GM10266 (cell line): ENCODE results near the gene TBXAS1.

ENCODE experiments used
- DNase-seq: peaks from one replicate; pipeline ENCODE4 v3.0.0; 2012; ENCODE audit errors: extremely low spot score
- CTCF ChIP-seq: IDR thresholded peaks from 2 replicates; pipeline ENCODE4 v1.5.1; 2012; ENCODE audit warnings: mild to moderate bottlenecking, low read depth; ENCODE audit not compliant: control insufficient read depth, insufficient read depth; ENCODE audit errors: missing control alignments

The TBXAS1 gene

GRCh38 chr7:140033036-140033435, 204.0 kb downstream of the TBXAS1 start:
- no peak for DNase-seq
- TF ChIP-seq CTCF: no peak

GRCh38 chr7:140033779-140034363, 204.8 kb downstream of the TBXAS1 start:
- DNase-seq: no peak
- no peak for TF ChIP-seq CTCF

DNA sequence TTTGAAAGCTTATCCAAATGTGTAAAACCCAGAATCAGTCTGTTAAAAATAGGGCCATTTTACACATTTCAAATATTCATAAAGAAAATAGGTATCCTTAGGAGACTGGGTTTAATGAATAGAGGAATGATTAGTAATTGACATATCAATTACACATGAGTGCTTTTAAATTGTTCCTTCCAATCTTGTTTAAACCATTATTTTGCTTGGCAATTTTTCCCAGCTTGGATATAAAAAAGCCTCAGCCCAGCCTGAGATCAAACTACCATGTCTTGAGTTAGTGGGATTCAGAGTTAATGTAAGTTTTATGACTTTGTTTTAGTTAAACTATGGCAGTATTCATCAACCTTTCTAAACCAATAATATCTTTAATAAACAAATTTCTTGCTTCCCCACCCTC, 205.4 kb downstream of the TBXAS1 start:
- DNase-seq: no peak
- TF ChIP-seq CTCF: no peak

DNA sequence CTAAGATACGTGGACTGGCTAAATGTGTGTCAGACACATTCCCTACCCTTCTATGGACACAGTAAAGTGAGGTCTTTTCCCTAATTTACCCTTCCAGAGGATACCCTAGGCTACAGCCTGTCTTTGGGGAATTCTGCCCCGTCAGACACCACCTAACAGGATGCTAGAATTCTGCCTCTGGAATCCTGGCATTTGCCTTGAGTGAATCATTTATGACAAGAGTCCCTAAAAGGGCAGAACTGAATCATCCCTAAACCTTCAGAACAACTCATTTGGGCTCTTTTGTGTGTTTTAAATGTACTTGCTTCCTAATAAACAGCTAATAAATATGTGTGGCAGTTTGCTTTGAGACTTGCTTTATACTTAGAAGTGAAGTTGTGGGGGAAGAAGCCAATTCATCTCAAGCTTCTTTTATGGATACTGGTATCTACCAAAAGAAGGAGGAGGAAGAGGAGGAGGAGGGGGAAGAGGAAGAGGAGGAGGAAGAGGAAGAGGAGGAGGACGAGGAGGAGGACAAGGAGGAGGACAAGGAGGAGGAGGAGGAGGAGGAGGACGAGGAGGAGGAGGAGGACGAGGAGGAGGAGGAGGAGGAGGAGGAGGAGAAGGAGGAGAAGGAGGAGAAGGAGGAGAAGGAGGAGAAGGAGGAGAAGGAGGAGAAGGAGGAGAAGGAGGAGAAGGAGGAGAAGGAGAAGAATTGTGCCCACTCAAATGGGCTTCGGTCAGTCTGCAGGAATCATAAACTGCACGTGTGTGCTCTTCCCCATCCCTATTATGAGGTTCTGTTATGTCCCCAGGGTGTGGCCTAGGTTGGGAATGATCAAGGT, 206.5 kb downstream of the TBXAS1 start:
- TF ChIP-seq CTCF: no peak
- DNase-seq: no peak

DNA sequence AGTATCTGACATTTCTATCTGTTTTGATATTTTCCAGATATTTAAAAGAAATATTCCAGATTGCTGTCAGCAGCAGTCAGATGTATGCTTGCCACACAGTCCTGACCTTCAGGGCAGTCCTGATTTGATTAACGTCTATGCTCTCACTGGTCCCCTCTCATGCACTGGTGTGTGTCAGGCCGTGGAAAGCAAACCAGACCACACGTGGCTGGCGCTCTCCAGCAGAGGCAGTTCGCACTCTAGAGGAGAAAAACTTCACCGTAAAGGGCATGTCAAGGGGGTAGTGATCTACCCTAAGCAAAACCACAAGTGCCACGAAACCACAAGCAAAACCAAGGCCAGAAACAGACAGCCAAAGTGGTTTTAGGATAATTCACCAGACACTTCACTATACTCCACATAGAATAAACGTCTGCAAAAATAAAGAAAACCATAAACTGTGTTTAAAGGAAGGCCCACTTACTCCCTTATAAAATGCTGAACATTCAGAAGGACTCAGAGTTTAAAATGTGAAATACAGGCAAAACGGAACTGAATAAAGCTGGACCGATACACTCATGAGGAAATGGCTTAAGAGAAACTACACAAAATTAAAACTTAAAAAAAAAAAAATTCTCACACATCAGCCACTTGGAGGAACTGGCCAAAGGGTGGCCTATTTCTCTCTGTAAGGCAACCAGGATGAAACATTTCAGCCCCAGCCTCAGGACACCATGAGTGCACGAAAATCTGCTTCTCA, 207.3 kb downstream of the TBXAS1 start:
- DNase-seq: no peak
- no peak for TF ChIP-seq CTCF

DNA sequence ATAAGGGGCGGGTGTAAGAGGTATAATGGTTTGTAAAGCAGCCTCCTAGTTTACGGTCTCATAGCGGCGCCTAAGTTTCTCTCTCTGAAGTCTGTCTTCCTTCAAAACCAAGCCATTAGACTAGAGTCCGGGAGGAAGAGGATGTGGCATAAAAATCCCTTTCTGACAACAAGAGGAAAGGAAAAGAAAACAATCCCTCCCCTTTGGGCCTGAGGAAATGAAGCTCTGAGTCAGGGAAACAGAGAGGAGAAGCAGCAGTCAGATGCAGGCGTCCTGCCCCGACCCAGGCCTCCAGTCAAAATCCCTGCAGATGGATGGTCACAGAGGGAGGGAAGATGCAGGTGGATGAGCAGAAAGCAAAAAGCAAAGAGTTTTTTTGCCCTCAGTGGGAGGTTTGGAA, 210.0 kb downstream of the TBXAS1 start:
- TF ChIP-seq CTCF: no peak
- no peak for DNase-seq
